HEK293 (cell line): Measurements from ENCODE around the gene SMYD1.

Experiments
- KLF10 ChIP-seq: fragments of 450-650 bp; IDR thresholded peaks from 2 replicates; pipeline ENCODE4 v1.5.1; 2018; ENCODE audit warnings: missing biosample characterization, mild to moderate bottlenecking, missing genetic modification characterization
- OSR2 ChIP-seq: fragments of 450-650 bp; formaldehyde crosslinking; IDR thresholded peaks from 2 replicates; pipeline ENCODE4 v1.5.1; 2016; ENCODE audit warnings: missing biosample characterization, missing genetic modification characterization
- YY2 ChIP-seq: fragments of 450-650 bp; formaldehyde crosslinking; IDR thresholded peaks from 2 replicates; pipeline ENCODE4 v1.5.1; 2016; ENCODE audit warnings: missing biosample characterization, missing genetic modification characterization
- ZNF660 ChIP-seq: fragments of 450-650 bp; IDR thresholded peaks from 2 replicates; pipeline ENCODE4 v1.5.1; 2018; ENCODE audit warnings: missing biosample characterization, mild to moderate bottlenecking, missing genetic modification characterization
- ZNF768 ChIP-seq: fragments of 450-650 bp; formaldehyde crosslinking; IDR thresholded peaks from 2 replicates; pipeline ENCODE4 v1.5.1; 2018; ENCODE audit warnings: missing biosample characterization, mild to moderate bottlenecking, missing genetic modification characterization
- ZNF785 ChIP-seq: fragments of 450-650 bp; formaldehyde crosslinking; IDR thresholded peaks from 2 replicates; pipeline ENCODE4 v1.5.1; 2016; ENCODE audit warnings: missing biosample characterization, missing genetic modification characterization
- ZNF792 ChIP-seq: fragments of 450-650 bp; formaldehyde crosslinking; IDR thresholded peaks from 2 replicates; pipeline ENCODE4 v1.5.1; 2016; ENCODE audit warnings: missing biosample characterization, missing genetic modification characterization
- TF ChIP-seq, protein P1 (sequence below): fragments of 450-650 bp; formaldehyde crosslinking; IDR thresholded peaks from 2 replicates; pipeline ENCODE4 v1.5.1; 2016; ENCODE audit warnings: missing biosample characterization, missing genetic modification characterization
- TF ChIP-seq, protein P2 (sequence below): fragments of 450-650 bp; formaldehyde crosslinking; IDR thresholded peaks from 2 replicates; pipeline ENCODE4 v1.5.1; 2016; ENCODE audit warnings: missing biosample characterization, missing genetic modification characterization, low read depth
- TF ChIP-seq, protein P3 (sequence below): fragments of 450-650 bp; formaldehyde crosslinking; IDR thresholded peaks from 2 replicates; pipeline ENCODE4 v1.5.1; 2016; ENCODE audit warnings: missing biosample characterization, missing genetic modification characterization
- TF ChIP-seq, protein P4 (sequence below): fragments of 450-650 bp; formaldehyde crosslinking; IDR thresholded peaks from 2 replicates; pipeline ENCODE4 v1.5.1; 2016; ENCODE audit warnings: missing biosample characterization, missing genetic modification characterization
- TF ChIP-seq, protein P5 (sequence below): fragments of 450-650 bp; formaldehyde crosslinking; IDR thresholded peaks from 2 replicates; pipeline ENCODE4 v1.5.1; 2016; ENCODE audit warnings: missing biosample characterization, missing genetic modification characterization, low read depth

DNA sequence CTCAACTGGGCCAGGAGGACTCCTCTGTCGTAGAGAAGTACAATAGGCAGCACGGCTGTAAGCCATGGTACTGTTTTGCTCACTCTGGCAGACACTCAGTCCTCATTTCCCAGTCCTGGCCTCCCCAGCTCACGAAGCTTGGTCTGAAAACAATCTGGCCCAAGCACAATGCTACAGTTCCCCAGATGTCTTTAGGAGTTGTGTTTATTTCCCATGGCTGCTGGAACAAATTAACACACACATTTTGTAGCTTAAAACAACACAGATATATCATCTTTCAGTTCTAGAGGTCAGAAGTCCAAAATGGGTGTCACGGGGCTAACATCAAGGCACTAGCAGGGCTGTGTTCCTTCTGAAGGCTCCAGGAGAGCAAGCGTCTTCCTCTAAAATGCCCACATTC is 47.3 kb downstream of the SMYD1 start:
- TF ChIP-seq, protein P1, sequence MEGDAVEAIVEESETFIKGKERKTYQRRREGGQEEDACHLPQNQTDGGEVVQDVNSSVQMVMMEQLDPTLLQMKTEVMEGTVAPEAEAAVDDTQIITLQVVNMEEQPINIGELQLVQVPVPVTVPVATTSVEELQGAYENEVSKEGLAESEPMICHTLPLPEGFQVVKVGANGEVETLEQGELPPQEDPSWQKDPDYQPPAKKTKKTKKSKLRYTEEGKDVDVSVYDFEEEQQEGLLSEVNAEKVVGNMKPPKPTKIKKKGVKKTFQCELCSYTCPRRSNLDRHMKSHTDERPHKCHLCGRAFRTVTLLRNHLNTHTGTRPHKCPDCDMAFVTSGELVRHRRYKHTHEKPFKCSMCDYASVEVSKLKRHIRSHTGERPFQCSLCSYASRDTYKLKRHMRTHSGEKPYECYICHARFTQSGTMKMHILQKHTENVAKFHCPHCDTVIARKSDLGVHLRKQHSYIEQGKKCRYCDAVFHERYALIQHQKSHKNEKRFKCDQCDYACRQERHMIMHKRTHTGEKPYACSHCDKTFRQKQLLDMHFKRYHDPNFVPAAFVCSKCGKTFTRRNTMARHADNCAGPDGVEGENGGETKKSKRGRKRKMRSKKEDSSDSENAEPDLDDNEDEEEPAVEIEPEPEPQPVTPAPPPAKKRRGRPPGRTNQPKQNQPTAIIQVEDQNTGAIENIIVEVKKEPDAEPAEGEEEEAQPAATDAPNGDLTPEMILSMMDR (tag by site-specific recombination), result no peak
- TF ChIP-seq OSR2 (no peak), ZNF785 (tag by site-specific recombination) (no peak), KLF10 (no peak), ZNF792 (no peak), ZNF768 (no peak), YY2 (tag by site-specific recombination) (no peak), ZNF660 (tag by site-specific recombination) (no peak)
- TF ChIP-seq, protein P2, sequence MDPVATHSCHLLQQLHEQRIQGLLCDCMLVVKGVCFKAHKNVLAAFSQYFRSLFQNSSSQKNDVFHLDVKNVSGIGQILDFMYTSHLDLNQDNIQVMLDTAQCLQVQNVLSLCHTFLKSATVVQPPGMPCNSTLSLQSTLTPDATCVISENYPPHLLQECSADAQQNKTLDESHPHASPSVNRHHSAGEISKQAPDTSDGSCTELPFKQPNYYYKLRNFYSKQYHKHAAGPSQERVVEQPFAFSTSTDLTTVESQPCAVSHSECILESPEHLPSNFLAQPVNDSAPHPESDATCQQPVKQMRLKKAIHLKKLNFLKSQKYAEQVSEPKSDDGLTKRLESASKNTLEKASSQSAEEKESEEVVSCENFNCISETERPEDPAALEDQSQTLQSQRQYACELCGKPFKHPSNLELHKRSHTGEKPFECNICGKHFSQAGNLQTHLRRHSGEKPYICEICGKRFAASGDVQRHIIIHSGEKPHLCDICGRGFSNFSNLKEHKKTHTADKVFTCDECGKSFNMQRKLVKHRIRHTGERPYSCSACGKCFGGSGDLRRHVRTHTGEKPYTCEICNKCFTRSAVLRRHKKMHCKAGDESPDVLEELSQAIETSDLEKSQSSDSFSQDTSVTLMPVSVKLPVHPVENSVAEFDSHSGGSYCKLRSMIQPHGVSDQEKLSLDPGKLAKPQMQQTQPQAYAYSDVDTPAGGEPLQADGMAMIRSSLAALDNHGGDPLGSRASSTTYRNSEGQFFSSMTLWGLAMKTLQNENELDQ (tag by site-specific recombination), result no peak
- TF ChIP-seq, protein P3, sequence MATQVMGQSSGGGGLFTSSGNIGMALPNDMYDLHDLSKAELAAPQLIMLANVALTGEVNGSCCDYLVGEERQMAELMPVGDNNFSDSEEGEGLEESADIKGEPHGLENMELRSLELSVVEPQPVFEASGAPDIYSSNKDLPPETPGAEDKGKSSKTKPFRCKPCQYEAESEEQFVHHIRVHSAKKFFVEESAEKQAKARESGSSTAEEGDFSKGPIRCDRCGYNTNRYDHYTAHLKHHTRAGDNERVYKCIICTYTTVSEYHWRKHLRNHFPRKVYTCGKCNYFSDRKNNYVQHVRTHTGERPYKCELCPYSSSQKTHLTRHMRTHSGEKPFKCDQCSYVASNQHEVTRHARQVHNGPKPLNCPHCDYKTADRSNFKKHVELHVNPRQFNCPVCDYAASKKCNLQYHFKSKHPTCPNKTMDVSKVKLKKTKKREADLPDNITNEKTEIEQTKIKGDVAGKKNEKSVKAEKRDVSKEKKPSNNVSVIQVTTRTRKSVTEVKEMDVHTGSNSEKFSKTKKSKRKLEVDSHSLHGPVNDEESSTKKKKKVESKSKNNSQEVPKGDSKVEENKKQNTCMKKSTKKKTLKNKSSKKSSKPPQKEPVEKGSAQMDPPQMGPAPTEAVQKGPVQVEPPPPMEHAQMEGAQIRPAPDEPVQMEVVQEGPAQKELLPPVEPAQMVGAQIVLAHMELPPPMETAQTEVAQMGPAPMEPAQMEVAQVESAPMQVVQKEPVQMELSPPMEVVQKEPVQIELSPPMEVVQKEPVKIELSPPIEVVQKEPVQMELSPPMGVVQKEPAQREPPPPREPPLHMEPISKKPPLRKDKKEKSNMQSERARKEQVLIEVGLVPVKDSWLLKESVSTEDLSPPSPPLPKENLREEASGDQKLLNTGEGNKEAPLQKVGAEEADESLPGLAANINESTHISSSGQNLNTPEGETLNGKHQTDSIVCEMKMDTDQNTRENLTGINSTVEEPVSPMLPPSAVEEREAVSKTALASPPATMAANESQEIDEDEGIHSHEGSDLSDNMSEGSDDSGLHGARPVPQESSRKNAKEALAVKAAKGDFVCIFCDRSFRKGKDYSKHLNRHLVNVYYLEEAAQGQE (tag by site-specific recombination), result no peak
- TF ChIP-seq, protein P4, sequence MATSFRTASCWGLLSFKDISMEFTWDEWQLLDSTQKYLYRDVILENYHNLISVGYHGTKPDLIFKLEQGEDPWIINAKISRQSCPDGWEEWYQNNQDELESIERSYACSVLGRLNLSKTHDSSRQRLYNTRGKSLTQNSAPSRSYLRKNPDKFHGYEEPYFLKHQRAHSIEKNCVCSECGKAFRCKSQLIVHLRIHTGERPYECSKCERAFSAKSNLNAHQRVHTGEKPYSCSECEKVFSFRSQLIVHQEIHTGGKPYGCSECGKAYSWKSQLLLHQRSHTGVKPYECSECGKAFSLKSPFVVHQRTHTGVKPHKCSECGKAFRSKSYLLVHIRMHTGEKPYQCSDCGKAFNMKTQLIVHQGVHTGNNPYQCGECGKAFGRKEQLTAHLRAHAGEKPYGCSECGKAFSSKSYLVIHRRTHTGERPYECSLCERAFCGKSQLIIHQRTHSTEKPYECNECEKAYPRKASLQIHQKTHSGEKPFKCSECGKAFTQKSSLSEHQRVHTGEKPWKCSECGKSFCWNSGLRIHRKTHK (tag by site-specific recombination), result no peak
- TF ChIP-seq, protein P5, sequence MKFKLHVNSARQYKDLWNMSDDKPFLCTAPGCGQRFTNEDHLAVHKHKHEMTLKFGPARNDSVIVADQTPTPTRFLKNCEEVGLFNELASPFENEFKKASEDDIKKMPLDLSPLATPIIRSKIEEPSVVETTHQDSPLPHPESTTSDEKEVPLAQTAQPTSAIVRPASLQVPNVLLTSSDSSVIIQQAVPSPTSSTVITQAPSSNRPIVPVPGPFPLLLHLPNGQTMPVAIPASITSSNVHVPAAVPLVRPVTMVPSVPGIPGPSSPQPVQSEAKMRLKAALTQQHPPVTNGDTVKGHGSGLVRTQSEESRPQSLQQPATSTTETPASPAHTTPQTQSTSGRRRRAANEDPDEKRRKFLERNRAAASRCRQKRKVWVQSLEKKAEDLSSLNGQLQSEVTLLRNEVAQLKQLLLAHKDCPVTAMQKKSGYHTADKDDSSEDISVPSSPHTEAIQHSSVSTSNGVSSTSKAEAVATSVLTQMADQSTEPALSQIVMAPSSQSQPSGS, result no peak
